Measurements from ENCODE around the gene FCSK. TPM values are rescaled to one million over a fixed set of nuclear protein-coding genes. Genes with fewer than 3 reads are reported as not detected.
A peak's percentile ranks its signal among the peaks of the same experiment; 100 is the strongest.
"Not testable (repeated sequence)": the region's sequence is repeated elsewhere in the genome, so short reads cannot be mapped to it uniquely, and the experiment has no call there.

Gene FCSK
- total RNA-seq (2022) (25.5 and 27.9 TPM in 2 replicates), Bru-seq, nascent RNA (percentile 54 among the genes with signal in this experiment), BruChase-seq, experiment 1, labeled RNA remaining after a 2-hour chase (percentile 58 among the genes with signal in this experiment), BruChase-seq, experiment 2, labeled RNA remaining after a 6-hour chase (percentile 58 among the genes with signal in this experiment)
- long read RNA-seq, full-length matches to known transcripts: 5 of 20 reads
- long read RNA-seq, partial matches to known transcripts: 5 of 20 reads
- long read RNA-seq, other reads (novel, unspliced or antisense): 10 of 20 reads

GRCh38 chr16:70454222-70455034, at the start of gene FCSK:
Gene FCSK (plus strand): TSS chr16:70454595. CDS start chr16:70463191, 8,596 bp downstream.
- no peaks in the 10 kb centered on the region for H3K36me3 ChIP-seq (ENCODE audit: control insufficient read depth, insufficient read depth, low read length)
- DNase-seq: peak; percentile 87 to 90
- H3K36me3 Mint-ChIP-seq (ENCODE audit: insufficient read depth, unreplicated experiment): no peaks in the 10 kb centered on the region
- intact Hi-C loops (cut with micrococcal nuclease; ENCODE audit: unreplicated experiment): loop anchor here (1.0 to 2.0 kb wide), 3 partner anchors 15 to 74 kb away; partner anchors contain the start of gene ST3GAL2
- no peaks in the 10 kb centered on the region for H3K27me3 ChIP-seq (replicated peaks; ENCODE audit: control insufficient read depth, insufficient read depth, low read length)
- no TSS peak for BruUV-seq (replicated peaks)
- POLR2A ChIA-PET: interaction anchor here (0.6 to 2.1 kb wide), 9 partner anchors 15 to 166 kb away, joined by 3 to 39 read pairs (median 4); partner anchors contain the start of gene DDX19A
- TF ChIP-seq CTCF (IDR thresholded peaks at IDR 0.05; ENCODE audit: insufficient read depth in 1 of 2, low read depth in 1 of 2, low read length in 1 of 2, severe bottlenecking in 1 of 2, unreplicated experiment in 1 of 2): peak; percentile 24 to 36
- peak within 1 kb of the TSS; percentile 89 for H3K4me3 Mint-ChIP-seq (ENCODE audit: unreplicated experiment)
- CTCF ChIA-PET: interaction anchor here (0.5 to 2.7 kb wide), 12 partner anchors 11 to 1183 kb away, joined by 3 to 11 read pairs (median 4); partner anchors contain the start of genes MARVELD3 and ST3GAL2
- peak within 1 kb of the TSS; percentile 97 for H3K27ac Mint-ChIP-seq (ENCODE audit: unreplicated experiment)
- peaks cover 11% of the 10 kb centered on the region for H3K4me1 ChIP-seq
- H3K4me3 ChIP-seq (ENCODE audit: low read depth, low read length): peak within 1 kb of the TSS; percentile 79
- no peaks in the 10 kb centered on the region for H3K27me3 Mint-ChIP-seq (ENCODE audit: insufficient read depth, unreplicated experiment)
- no peaks in the 10 kb centered on the region for H3K9me3 ChIP-seq
- H3K4me1 Mint-ChIP-seq (ENCODE audit: low read depth, unreplicated experiment): peaks cover 6% of the 10 kb centered on the region
- H3K9me3 Mint-ChIP-seq (ENCODE audit: unreplicated experiment): no peaks in the 10 kb centered on the region

- H3K9me3 ChIP-seq; H3K4me3 ChIP-seq (ENCODE audit: low read depth, low read length); H3K4me3 Mint-ChIP-seq (ENCODE audit: unreplicated experiment); H3K27me3 Mint-ChIP-seq (ENCODE audit: insufficient read depth, unreplicated experiment); H3K36me3 ChIP-seq (ENCODE audit: control insufficient read depth, insufficient read depth, low read length); intact Hi-C loops (cut with micrococcal nuclease; ENCODE audit: unreplicated experiment); H3K4me1 ChIP-seq; DNase-seq; POLR2A ChIA-PET; H3K27ac Mint-ChIP-seq (ENCODE audit: unreplicated experiment); H3K9me3 Mint-ChIP-seq (ENCODE audit: unreplicated experiment); H3K27me3 ChIP-seq (replicated peaks; ENCODE audit: control insufficient read depth, insufficient read depth, low read length); BruUV-seq (replicated peaks); CTCF ChIA-PET: not testable (repeated sequence)
- peaks cover 34% of the 10 kb centered on the region for H3K4me1 Mint-ChIP-seq (ENCODE audit: low read depth, unreplicated experiment)
- peaks cover 42% of the 10 kb centered on the region for H3K36me3 Mint-ChIP-seq (ENCODE audit: insufficient read depth, unreplicated experiment)
Observed at GRCh38 chr16:70406104-70406503, 48.3 kb upstream of the FCSK start.

- Mint-ChIP-seq H3K36me3 (ENCODE audit: insufficient read depth, unreplicated experiment) (peaks cover 36% of the 10 kb centered on the region), H3K27me3 (ENCODE audit: insufficient read depth, unreplicated experiment) (no peaks in the 10 kb centered on the region), H3K27ac (ENCODE audit: unreplicated experiment) (no peak overlapping the region), H3K4me1 (ENCODE audit: low read depth, unreplicated experiment) (peaks cover 26% of the 10 kb centered on the region), H3K4me3 (ENCODE audit: unreplicated experiment) (no peak overlapping the region), H3K9me3 (ENCODE audit: unreplicated experiment) (no peaks in the 10 kb centered on the region)
- Histone ChIP-seq H3K4me1 (peaks cover 21% of the 10 kb centered on the region), H3K9me3 (no peaks in the 10 kb centered on the region), H3K4me3 (ENCODE audit: low read depth, low read length) (no peak overlapping the region), H3K36me3 (ENCODE audit: control insufficient read depth, insufficient read depth, low read length) (no peaks in the 10 kb centered on the region; the same call in 1 of the 2 replicates), H3K27me3 (replicated peaks; ENCODE audit: control insufficient read depth, insufficient read depth, low read length) (no peaks in the 10 kb centered on the region)
- ChIA-PET CTCF (interaction anchor here (0.6 to 0.7 kb wide), 2 partner anchors 9 to 103 kb away, joined by 3 to 4 read pairs; no protein-coding TSS in a partner anchor), POLR2A (interaction anchor here (0.7 to 1.7 kb wide), 2 partner anchors 11 to 27 kb away, joined by 3 to 8 read pairs; no protein-coding TSS in a partner anchor)
- TF ChIP-seq CTCF (IDR thresholded peaks at IDR 0.05; ENCODE audit: insufficient read depth in 1 of 2, low read depth in 1 of 2, low read length in 1 of 2, severe bottlenecking in 1 of 2, unreplicated experiment in 1 of 2): no peak
- BruUV-seq (replicated peaks): no TSS peak
- intact Hi-C loops (cut with micrococcal nuclease; ENCODE audit: unreplicated experiment): no loop called here
- no peak for DNase-seq
Observed at GRCh38 chr16:70407811-70408274, 46.6 kb upstream of the FCSK start.
